ENCODE measurements around the gene SCNN1G.

Gene SCNN1G

DNA sequence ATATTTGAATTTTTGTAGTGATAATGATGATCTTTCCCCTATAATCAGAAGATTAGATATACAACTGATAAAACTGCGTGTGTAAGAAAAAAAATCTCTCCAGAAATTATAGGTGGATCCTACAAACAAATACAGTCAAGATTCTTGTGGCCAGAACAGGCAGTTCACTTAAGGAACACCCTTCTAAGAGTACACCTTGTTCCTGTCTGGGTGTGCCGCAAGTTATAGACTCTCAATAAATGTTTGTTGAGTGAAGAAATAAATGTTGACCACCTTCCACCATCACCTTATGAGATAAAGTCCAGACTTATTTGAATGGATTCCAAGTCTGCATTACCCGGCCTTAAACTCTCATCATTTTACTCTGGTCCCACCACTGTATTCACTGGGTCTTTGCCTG, 73.9 kb downstream of the SCNN1G start:
- no peak for DNase-seq

DNA sequence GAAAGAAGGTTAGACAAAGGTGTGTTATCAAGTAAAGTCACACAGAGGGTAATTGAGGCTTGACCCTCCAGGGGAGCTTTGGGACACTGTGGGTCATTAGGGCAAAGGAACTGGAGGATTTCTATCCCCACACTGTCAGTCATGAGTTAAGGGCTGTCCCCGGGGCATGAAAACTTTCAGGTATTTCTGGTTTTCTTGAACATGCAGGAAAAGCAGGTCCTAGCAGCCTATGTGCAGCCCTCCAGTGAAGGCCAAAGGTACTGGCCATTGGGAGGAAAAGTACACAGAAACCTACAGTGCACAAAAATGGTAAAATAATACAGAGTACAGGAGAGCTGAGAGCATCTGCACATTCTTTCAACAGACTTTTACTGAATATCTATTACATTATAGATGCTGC, 75.1 kb downstream of the SCNN1G start:
- no peak for DNase-seq

- no peak for DNase-seq
Observed at GRCh38 chr16:23258919-23259237, 76.3 kb downstream of the SCNN1G start.
